Right ventricle myocardium superior (tissue), 1 donor: ENCODE data around the gene EPHA5. TPM values are rescaled to one million over a fixed set of nuclear protein-coding genes. Genes with fewer than 3 reads are reported as not detected.
"Not testable (repeated sequence)": the region's sequence is repeated elsewhere in the genome, so short reads cannot be mapped to it uniquely, and the experiment has no call there.

Experiments
- ATAC-seq: fragments of 200-7000 bp; cut with Tn5 transposase; one replicate; pipeline ENCODE4 v1.9.1; 2020; ENCODE audit warnings: mild to moderate bottlenecking; ENCODE audit not compliant: poor library complexity
- DNase-seq: peaks from one replicate; pipeline ENCODE4 v3.0.0-alpha.2; 2020
- intact Hi-C: fragments of 100-400 bp; cut with DNase I; formaldehyde crosslinking; loops from one replicate; pipeline ENCODE4 v1.11.2; 2022
- total RNA-seq: library from RNA; stranded (reverse); fragmentation: NEBNext Ultra II Directional; extraction: Animal tissue kit (Norgen Biotek cat#: 25700); gene quantifications from one replicate; pipeline ENCODE4 v1.2.1, GENCODE V29; 2021
- donor health status: DM: no; HTN: yes; CAD: no; lungs with severe emphysema.

EPHA5 gene
- total RNA-seq, 1 donor from 2014 or later = 0.13 TPM

DNA sequence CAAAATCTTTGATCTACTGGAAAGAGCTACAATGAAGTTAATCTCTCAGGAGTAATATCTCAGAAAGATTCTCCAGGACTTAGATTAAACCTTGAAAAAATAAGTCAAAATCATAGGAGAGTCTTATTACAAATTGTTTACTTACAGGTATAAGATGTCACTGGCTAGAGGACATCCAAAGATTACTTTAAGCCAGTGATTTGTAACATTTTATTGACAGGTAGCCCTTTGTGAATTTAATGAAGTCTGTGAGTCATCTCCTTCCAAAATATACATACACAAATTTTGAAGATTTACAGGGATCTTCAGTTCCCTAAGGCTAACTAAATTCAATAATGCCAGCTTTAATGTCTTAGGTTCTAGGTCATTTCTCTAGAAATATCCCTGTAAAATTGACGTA is 359.7 kb downstream of the EPHA5 start:
- DNase-seq = no peak
- intact Hi-C loops = no loop called here
- no peak for ATAC-seq

DNA sequence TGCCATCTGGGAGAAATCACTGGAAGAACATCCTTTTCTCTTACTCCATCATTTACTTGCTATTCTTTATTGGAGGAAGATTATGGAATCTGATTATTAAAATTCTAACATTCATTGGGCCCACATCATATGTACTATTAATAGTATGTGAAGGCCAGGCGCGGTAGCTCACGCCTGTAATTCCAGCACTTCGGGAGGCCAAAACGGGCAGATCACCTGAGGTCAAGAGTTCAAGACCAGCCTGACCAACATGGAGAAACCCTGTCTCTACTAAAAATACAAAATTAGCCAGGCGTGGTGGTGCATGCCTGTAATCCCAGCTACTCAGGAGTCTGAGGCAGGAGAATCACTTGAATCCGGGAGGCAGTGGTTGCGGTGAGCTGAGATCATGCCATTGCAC is 361.7 kb downstream of the EPHA5 start:
- DNase-seq, intact Hi-C loops, ATAC-seq: not testable (repeated sequence)

DNA sequence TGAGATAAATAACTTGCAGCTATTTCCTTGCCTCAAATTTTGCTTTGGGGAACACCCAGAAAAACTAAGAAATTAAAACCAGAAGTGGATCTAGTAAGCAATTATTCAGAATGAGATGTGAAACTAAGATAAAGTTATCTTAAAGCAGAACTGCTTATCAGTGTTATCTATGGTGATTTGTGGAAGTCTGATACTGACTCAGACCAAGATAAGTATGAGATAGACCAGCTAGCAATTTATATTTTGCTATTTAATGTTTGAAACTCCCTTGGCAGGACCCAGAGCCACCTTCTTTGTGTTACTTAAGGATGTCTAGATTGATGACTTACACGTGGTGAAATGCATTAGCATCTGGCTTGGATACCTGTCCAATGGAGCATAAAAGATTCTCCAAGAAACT is 368.1 kb downstream of the EPHA5 start:
- DNase-seq (no peak), ATAC-seq (no peak)
- intact Hi-C loops = no loop called here

DNA sequence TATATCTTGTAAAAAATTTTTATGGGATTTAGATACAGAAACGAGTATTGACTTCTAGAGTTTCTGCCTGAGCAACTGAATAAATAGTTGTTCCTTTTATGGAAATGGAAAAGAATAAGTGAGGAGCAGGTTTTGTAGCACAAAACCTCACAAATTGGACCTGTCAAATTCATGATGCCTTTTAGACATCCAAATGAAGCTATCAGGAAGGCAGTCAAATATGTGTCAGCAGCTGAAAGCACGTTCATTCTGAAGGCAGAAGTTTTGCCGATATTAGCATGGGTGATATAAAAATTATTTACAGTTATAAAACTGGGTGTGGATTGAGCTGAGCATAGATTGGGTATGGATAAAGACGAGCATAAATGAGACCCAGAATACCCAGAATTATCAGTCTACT is 374.0 kb downstream of the EPHA5 start:
- intact Hi-C loops = no loop called here
- ATAC-seq = no peak
- DNase-seq = no peak

DNA sequence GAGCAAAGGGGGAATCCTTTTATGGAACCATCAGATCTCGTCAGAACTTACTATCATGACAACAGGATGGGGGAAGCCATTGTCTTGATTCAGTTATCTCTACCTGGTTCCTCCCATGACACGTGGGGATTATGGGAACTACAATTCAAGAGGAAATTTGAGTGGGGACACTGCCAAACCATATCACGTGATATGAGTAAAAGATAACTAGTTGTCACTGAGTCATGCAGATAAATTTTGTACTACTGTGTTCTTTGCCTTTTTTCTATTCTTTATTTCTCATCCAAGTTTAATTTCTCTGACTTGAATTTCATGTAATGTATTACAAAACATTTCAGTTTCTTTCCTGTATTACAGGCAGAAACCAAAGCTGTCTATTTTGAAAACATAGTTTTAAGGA is 383.2 kb downstream of the EPHA5 start:
- DNase-seq (no peak), ATAC-seq (no peak)
- intact Hi-C loops = no loop called here
